Measurements from ENCODE around the gene TEX51.

Gene TEX51

GRCh38 chr2:126949775-126950174, 51.1 kb downstream of the TEX51 start (continued):
- no peak for TF ChIP-seq ZNF449 (tag by site-specific recombination; IDR thresholded peaks at IDR 0.05)

- no peak for TF ChIP-seq ZBTB48 (tag by site-specific recombination; IDR thresholded peaks at IDR 0.05)
- no peak for TF ChIP-seq HOXD13 (CRISPR knock-in tag; IDR thresholded peaks at IDR 0.05; ENCODE audit: borderline replicate concordance)
- TF ChIP-seq ZNF704 (tag by site-specific recombination; IDR thresholded peaks at IDR 0.05), result no peak
- TF ChIP-seq ZSCAN4 (tag by site-specific recombination; IDR thresholded peaks at IDR 0.05), result no peak
- TF ChIP-seq GLI4 (tag by site-specific recombination; IDR thresholded peaks at IDR 0.05), result no peak
- TF ChIP-seq ZNF112 (tag by site-specific recombination; IDR thresholded peaks at IDR 0.05), result no peak
- TF ChIP-seq ZFP37 (tag by site-specific recombination; IDR thresholded peaks at IDR 0.05), result no peak
- TF ChIP-seq PRDM1 (tag by site-specific recombination; IDR thresholded peaks at IDR 0.05), result no peak
- TF ChIP-seq ZNF146 (tag by site-specific recombination; IDR thresholded peaks at IDR 0.05), result no peak
- TF ChIP-seq KLF8 (tag by site-specific recombination; IDR thresholded peaks at IDR 0.05), result no peak
- TF ChIP-seq GLIS2 (tag by site-specific recombination; IDR thresholded peaks at IDR 0.05), result no peak
- no peak for TF ChIP-seq ZNF747 (tag by site-specific recombination; IDR thresholded peaks at IDR 0.05)
- TF ChIP-seq ZNF513 (tag by site-specific recombination; IDR thresholded peaks at IDR 0.05), result no peak
- no peak for TF ChIP-seq ZNF426 (tag by site-specific recombination; IDR thresholded peaks at IDR 0.05)
- TF ChIP-seq ZBTB6 (tag by site-specific recombination; IDR thresholded peaks at IDR 0.05), result no peak
- TF ChIP-seq PRDM10 (tag by site-specific recombination; IDR thresholded peaks at IDR 0.05), result no peak
- H3K36me3 ChIP-seq (ENCODE audit: control insufficient read depth in 2 of 2, insufficient read depth in 1 of 2, low read length in 2 of 2), result no peaks in the 10 kb centered on the region
- no peaks in the 10 kb centered on the region for H3K9me3 ChIP-seq (ENCODE audit: control insufficient read depth, insufficient read depth, low read depth, low read length)
- H3K4me3 ChIP-seq (ENCODE audit: low read depth, low read length), result no peak overlapping the region
- H3K27ac ChIP-seq (ENCODE audit: extremely low read depth, low read depth, low read length), result no peak overlapping the region
- no peaks in the 10 kb centered on the region for H3K4me1 ChIP-seq (ENCODE audit: control insufficient read depth, insufficient read depth, low read length)
- ChIA-PET CTCF (no interaction called here), POLR2A (no interaction called here)
These were observed 51.8 kb downstream of the TEX51 start for GRCh38 chr2:126950504-126950903.

All from HEK293 (cell line).